Stomach (tissue), 4 donors: ENCODE measurements around the gene C1orf50.

Source experiments
- CTCF ChIP-seq, 7 experiments: fragments of 450-650 bp in 4 of 7; fragments of 200-600 bp in 3 of 7; sonication (generic) in 3 of 7; IDR thresholded peaks; one replicate each; pipeline ENCODE4 v1.5.1; 2016 to 2019; ENCODE audit warnings: antibody characterized with exemption in 7 of 7, control low read depth in 2 of 7, mild to moderate bottlenecking in 1 of 7
- POLR2A ChIP-seq, 4 donors: fragments of 450-650 bp; IDR thresholded peaks; one replicate each; pipeline ENCODE4 v1.6.1; 2016; ENCODE audit warnings: antibody characterized with exemption in 4 of 4, control low read depth in 2 of 4, mild to moderate bottlenecking in 1 of 4, moderate library complexity in 1 of 4

- TF ChIP-seq CTCF (IDR thresholded peaks at IDR 0.05): no peak
- no peak for TF ChIP-seq POLR2A (IDR thresholded peaks at IDR 0.05)
Observed at GRCh38 chr1:42741706-42742105, 25.3 kb upstream of the C1orf50 start.
